Activated naive CD4-positive, alpha-beta T cell treated with anti-CD3 and anti-CD28 coated beads, Interleukin-2, amount 10 ng/mL, durations not matched to agents 7 days and 5 days (primary cell): ENCODE results near the gene FXYD4.
"Not testable (repeated sequence)": the region's sequence is repeated elsewhere in the genome, so short reads cannot be mapped to it uniquely, and the experiment has no call there.

Experiments used
- CTCF ChIA-PET: fragments of 350-600 bp; sonication (Branson Sonifier 250); formaldehyde crosslinking; loops from one replicate; lab custom pipeline; 2021; ENCODE audit warnings: antibody characterized with exemption; lab: Charles Lee
- DNase-seq: peaks from one replicate; pipeline ENCODE4 v3.0.0-alpha.2; 2020
- H3K27ac Mint-ChIP-seq: one replicate; pipeline ENCODE4 v1.8.0; 2021; ENCODE audit warnings: mild to moderate bottlenecking, moderate library complexity, mixed read lengths
- H3K27me3 Mint-ChIP-seq: one replicate; pipeline ENCODE4 v1.8.0; 2021; ENCODE audit warnings: mild to moderate bottlenecking, mixed read lengths
- H3K36me3 Mint-ChIP-seq: one replicate; pipeline ENCODE4 v1.8.0; 2021; ENCODE audit warnings: mixed read lengths
- H3K4me1 Mint-ChIP-seq: one replicate; pipeline ENCODE4 v1.8.0; 2021; ENCODE audit warnings: mixed read lengths
- H3K4me3 Mint-ChIP-seq: one replicate; pipeline ENCODE4 v1.8.0; 2021; ENCODE audit warnings: mild to moderate bottlenecking, moderate library complexity, mixed read lengths
- H3K9me3 Mint-ChIP-seq: one replicate; pipeline ENCODE4 v1.8.0; 2021; ENCODE audit warnings: mixed read lengths

Gene FXYD4

DNA sequence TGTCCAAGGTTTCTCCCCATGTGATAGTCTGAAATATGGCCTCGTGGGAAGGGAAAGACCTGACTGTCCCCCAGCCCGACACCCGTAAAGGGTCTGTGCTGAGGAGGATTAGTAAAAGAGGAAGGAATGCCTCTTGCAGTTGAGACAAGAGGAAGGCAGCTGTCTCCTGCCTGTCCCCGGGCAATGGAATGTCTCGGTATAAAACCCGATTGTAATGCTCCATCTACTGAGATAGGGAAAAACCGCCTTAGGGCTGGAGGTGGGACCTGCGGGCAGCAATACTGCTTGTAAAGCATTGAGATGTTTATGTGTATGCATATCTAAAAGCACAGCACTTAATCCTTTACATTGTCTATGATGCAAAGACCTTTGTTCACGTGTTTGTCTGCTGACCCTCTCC, 33.9 kb upstream of the FXYD4 start:
- Mint-ChIP-seq H3K27me3 (peaks cover 45% of the 10 kb centered on the region), H3K4me1 (peaks cover 41% of the 10 kb centered on the region)
- not testable (repeated sequence) for DNase-seq, H3K27ac Mint-ChIP-seq, H3K4me3 Mint-ChIP-seq, H3K36me3 Mint-ChIP-seq, H3K9me3 Mint-ChIP-seq
- CTCF ChIA-PET: interaction anchor here (1.2 kb wide), 1 partner anchor 13 kb away, joined by 3 read pairs; no protein-coding TSS in a partner anchor

DNA sequence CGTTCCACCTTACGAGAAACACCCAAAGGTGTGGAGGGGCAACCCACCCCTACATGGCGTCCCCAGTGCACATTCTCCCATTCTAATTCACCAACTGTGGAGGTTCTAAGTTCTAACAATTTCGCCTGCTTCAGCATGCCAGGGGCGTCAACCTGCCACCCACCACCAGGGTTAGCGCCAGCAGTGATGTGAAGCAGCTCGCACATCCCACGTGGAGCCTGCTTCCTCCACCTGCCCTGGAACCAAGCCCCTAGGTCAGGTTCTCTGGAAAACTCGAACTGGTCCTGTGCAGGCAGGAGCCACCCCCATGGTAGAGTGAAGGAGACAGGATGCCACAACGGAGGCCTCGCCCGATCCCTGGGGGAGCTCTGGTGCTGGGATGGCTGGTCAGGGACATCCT, 33.3 kb upstream of the FXYD4 start:
- H3K4me1 Mint-ChIP-seq: peaks cover 35% of the 10 kb centered on the region
- H3K27me3 Mint-ChIP-seq: peaks cover 45% of the 10 kb centered on the region
- no peak for DNase-seq
- H3K27ac Mint-ChIP-seq: no peak overlapping the region
- CTCF ChIA-PET: interaction anchor here (1.2 to 1.8 kb wide), 2 partner anchors 11 to 13 kb away, joined by 3 to 8 read pairs; no protein-coding TSS in a partner anchor
- peaks cover 3% of the 10 kb centered on the region for H3K9me3 Mint-ChIP-seq
- peaks cover 1% of the 10 kb centered on the region for H3K36me3 Mint-ChIP-seq
- no peak overlapping the region for H3K4me3 Mint-ChIP-seq

DNA sequence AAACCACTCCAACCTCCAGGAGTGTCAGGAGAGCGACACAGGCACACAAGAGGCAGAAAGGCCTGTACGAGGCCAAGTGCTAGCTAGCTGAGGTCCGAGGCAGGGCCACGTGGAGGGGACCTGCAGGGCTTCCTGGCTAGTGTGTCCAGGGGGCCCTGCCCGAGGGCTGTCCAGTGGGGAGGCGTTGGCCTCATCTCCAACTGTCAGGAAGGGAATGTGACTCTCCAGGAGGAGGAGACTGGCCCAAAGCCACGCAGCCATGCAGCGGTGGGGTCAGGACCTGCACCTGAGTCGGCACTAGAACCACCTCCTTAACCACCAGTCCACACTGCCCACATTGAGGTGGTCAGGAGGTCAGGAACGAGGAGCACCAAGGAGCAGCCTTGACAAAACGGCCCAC, 32.3 kb upstream of the FXYD4 start:
- Mint-ChIP-seq H3K4me1 (peaks cover 33% of the 10 kb centered on the region), H3K27me3 (peaks cover 45% of the 10 kb centered on the region), H3K27ac (no peak overlapping the region), H3K36me3 (peaks cover 1% of the 10 kb centered on the region), H3K4me3 (no peak overlapping the region), H3K9me3 (no peaks in the 10 kb centered on the region)
- CTCF ChIA-PET: interaction anchor here (0.6 to 1.8 kb wide), 2 partner anchors 10 to 26 kb away, joined by 3 to 8 read pairs; no protein-coding TSS in a partner anchor
- no peak for DNase-seq

DNA sequence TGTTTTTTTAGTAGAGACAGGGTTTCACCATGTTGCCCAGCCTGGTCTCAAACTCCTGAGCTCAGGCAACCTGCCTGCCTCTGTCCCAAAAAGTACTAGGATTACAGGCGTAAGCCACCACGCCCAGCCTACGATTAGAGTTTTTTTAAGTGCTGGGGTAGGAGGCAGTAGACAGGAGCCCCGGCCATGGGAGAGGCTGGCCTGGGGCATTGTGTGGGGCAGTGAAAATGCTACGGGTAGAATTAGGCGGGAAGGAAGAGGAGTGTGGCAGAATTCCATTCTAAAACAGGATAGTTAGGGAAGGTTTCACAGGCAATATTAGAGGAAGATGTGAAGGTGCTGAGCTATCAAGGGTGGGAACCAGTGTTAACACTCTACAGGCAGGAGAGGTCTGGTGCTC, 31.3 kb upstream of the FXYD4 start:
- Mint-ChIP-seq H3K4me1 (peaks cover 38% of the 10 kb centered on the region), H3K27me3 (peaks cover 45% of the 10 kb centered on the region), H3K36me3 (peaks cover 1% of the 10 kb centered on the region), H3K4me3 (no peak overlapping the region), H3K27ac (no peak overlapping the region), H3K9me3 (no peaks in the 10 kb centered on the region)
- CTCF ChIA-PET: interaction anchor here (1.0 to 1.8 kb wide), 3 partner anchors 9 to 48 kb away, joined by 3 to 8 read pairs (median 6); no protein-coding TSS in a partner anchor
- no peak for DNase-seq

DNA sequence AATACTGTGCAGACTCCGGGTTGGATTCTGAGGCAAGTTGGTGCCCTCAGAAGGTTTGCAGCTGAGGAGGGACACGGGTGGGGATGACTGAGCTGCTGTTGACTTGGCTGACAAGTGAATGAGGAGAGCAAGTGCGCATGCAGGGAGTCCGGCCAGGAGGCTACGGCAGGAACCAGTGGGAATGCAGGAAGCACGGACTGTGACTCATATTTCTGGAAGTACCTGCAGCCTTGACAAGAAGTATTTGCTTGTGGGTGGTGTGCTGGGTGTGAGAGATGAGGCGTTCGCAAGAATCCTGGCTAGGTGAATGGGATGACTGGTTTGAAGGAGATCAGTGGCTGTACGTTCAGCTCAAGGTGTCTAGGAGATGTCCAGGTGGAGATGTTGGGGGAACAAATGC, 30.8 kb upstream of the FXYD4 start:
- no peak for DNase-seq
- no peaks in the 10 kb centered on the region for H3K9me3 Mint-ChIP-seq
- H3K36me3 Mint-ChIP-seq: peaks cover 1% of the 10 kb centered on the region
- CTCF ChIA-PET: interaction anchor here (1.0 to 1.1 kb wide), 2 partner anchors 18 to 49 kb away, joined by 3 to 6 read pairs; no protein-coding TSS in a partner anchor
- H3K27me3 Mint-ChIP-seq: peaks cover 41% of the 10 kb centered on the region
- no peak overlapping the region for H3K4me3 Mint-ChIP-seq
- H3K4me1 Mint-ChIP-seq: peaks cover 40% of the 10 kb centered on the region
- no peak overlapping the region for H3K27ac Mint-ChIP-seq

DNA sequence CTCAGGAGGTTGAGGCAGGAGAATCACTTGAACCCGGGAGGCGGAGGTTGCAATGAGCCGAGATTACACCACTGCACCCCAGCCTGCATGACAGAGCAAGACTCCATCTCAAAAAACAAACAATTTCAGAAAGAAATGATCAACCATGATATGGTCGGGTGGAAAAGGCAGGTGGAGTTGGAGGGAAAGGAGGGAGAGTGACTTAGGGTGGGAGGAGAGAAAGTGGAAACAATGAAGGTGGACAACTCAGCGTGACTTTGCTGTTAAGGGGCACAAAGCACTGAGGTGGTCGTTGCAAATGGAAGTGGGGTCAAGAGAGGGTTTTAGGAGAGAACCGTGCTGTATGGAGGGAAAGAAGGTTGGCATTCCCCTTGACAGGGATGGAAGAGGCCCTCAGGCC, 30.0 kb upstream of the FXYD4 start:
- Mint-ChIP-seq H3K9me3 (no peaks in the 10 kb centered on the region), H3K4me1 (peaks cover 38% of the 10 kb centered on the region), H3K4me3 (no peak overlapping the region), H3K27ac (no peak overlapping the region), H3K36me3 (peaks cover 1% of the 10 kb centered on the region), H3K27me3 (peaks cover 41% of the 10 kb centered on the region)
- DNase-seq: no peak
- CTCF ChIA-PET: no interaction called here

DNA sequence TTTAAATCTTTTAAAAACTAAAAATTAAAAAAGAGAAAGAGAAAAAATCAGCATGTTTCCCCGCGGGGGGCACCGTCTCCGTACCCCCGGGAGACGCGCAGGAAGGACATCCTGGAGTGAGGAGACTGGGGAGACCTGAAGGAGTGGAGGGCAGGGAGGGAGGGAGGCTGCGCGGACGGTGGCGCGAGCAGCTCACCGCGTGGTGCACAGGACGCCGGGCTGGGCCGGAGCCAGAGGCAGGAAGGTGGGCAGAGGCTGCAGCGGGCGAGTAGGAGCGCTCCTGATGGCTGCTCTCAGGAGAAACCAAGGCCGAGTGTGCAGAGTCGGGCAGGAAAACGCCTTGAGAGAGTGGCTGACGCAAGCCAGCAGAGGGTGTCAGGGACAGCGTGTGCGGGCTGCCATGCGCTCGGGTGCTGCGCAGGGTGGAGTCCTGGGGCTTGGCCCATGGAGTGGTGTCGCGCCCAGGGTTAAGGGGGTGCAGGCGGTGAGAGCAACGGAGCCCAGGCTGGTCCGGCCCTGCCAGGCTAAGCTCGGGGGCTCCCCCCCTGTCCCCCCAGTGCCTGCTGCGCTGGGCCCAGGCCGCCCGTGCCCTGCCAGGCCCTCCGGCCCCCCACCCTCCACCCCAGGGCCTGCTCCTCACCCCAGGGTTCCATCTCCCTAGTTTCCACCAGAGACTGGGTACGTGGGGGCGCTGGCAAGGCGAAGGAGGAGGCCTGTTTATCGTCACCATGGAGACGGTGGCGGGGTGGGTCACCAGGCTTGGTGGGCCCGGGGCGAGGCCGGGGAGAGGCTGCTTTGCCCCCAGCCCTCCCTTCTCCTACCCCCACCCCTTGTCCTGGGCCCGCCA, 28.9 kb upstream of the FXYD4 start:
- Mint-ChIP-seq H3K36me3 (peaks cover 1% of the 10 kb centered on the region), H3K27ac (no peak overlapping the region), H3K4me3 (no peak overlapping the region), H3K27me3 (peaks cover 35% of the 10 kb centered on the region), H3K4me1 (peaks cover 40% of the 10 kb centered on the region), H3K9me3 (no peaks in the 10 kb centered on the region)
- no peak for DNase-seq
- CTCF ChIA-PET: no interaction called here

DNA sequence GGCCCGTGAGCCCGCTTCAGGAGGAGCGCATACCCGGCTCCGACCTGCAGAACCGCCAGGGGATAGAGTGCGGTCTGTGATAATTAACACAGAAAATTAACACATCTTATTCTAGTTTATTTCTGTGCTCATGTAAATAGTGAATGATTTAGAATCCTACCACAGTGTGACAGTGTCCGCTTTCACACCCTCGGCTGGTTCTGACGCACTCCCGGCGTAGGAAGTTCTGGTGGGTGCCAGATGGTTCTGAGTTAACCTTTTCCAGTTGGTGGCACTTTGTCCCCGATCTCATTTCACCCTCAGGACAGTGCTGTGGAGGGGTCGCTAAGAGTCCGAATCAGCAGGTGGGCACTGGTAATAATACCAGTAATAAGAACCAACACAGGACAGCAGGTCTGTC, 28.3 kb upstream of the FXYD4 start:
- H3K36me3 Mint-ChIP-seq: no peaks in the 10 kb centered on the region
- H3K27ac Mint-ChIP-seq: no peak overlapping the region
- H3K9me3 Mint-ChIP-seq: no peaks in the 10 kb centered on the region
- peaks cover 31% of the 10 kb centered on the region for H3K27me3 Mint-ChIP-seq
- DNase-seq: no peak
- H3K4me3 Mint-ChIP-seq: no peak overlapping the region
- H3K4me1 Mint-ChIP-seq: peaks cover 43% of the 10 kb centered on the region
- CTCF ChIA-PET: interaction anchor here (1.0 to 3.6 kb wide), 2 partner anchors 17 to 51 kb away, joined by 3 to 22 read pairs; no protein-coding TSS in a partner anchor

DNA sequence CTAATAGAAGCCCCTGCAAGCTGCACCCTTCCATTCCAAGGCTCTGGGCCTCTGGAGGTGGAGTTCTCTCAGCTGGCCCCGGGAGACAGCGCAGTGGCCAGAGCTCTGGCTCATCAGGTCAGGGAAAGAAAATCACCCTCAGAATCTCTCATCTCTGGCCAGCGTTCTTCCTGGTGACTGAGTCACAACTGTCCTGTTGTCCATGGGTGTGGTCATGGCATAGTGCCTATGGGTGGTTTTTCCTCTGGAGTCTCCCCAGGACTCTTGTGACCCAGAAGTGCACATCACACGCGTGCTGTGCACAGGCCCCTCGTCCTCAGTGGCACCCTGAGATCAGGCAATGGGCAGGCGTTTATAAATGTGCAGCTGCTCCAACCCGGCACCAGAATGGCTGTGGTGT, 27.4 kb upstream of the FXYD4 start:
- Mint-ChIP-seq H3K4me3 (no peak overlapping the region), H3K27ac (no peak overlapping the region), H3K27me3 (peaks cover 29% of the 10 kb centered on the region), H3K9me3 (no peaks in the 10 kb centered on the region), H3K4me1 (peaks cover 46% of the 10 kb centered on the region), H3K36me3 (no peaks in the 10 kb centered on the region)
- no peak for DNase-seq
- CTCF ChIA-PET: interaction anchor here (0.9 to 3.6 kb wide), 3 partner anchors 17 to 78 kb away, joined by 3 to 22 read pairs (median 3); no protein-coding TSS in a partner anchor

DNA sequence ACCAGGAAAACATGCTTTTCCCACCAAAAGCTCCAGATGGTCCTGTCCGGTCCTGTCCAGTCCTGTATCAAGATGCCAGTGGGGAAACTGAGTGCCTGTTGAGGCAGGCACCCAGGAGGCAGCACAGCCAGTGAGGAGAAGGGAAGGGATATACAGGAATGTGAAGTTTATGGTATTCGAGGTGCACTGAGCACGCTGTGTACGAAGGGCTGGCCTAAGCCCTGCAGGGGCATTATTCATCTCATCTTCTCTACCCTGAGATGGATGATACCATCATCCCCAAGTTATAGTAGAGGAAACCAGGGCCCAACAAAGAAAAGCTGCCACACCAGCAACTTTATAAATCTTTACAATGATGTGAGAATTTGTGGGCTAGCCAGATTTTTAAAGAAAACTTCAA, 23.4 kb upstream of the FXYD4 start:
- Mint-ChIP-seq H3K36me3 (no peaks in the 10 kb centered on the region), H3K4me3 (no peak overlapping the region), H3K27ac (peak overlapping the region; percentile 81), H3K27me3 (peaks cover 41% of the 10 kb centered on the region), H3K4me1 (peaks cover 58% of the 10 kb centered on the region), H3K9me3 (no peaks in the 10 kb centered on the region)
- CTCF ChIA-PET: interaction anchor here (0.8 to 7.0 kb wide), 19 partner anchors 9 to 227 kb away, joined by 3 to 121 read pairs (median 5); partner anchors contain the start of gene RASGEF1A
- DNase-seq: no peak

DNA sequence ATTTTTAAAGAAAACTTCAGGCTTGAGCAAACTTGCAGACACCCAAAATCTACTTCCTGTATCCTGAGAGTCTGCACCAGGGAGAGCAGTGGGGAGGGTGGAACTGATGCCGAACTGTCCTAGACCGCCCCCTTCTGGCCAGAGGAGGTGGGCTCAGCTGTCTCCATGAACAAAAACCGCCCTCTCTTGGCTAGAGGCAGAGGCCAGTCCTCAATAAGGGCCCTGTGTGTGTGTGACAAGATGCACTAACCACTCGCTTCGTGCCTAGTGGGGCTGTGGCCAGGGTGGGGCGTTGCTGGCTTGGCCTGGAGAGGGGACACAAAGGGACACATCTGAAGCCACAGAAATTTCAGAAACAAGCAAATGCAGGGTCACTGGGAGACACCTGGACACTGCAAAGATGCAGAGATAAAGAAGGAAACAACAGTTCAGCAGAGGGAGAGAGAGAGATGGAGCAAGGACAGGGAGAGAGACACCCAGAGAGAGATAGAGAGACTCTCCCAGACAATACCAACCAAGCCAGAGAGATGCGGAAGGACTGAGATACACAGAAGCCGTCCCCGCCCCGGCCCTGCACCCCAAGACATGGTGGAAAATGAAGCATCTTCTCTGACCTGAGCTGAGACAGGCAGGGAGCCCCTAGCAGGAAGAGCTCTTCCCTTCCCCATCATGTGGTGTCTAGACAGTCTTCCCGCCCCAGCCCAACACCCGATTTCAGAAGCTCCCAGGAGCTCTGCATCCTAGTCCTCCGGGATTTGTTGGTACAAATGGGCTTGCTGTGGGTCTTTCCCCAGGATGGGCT, 22.7 kb upstream of the FXYD4 start:
- H3K36me3 Mint-ChIP-seq: no peaks in the 10 kb centered on the region

DNA sequence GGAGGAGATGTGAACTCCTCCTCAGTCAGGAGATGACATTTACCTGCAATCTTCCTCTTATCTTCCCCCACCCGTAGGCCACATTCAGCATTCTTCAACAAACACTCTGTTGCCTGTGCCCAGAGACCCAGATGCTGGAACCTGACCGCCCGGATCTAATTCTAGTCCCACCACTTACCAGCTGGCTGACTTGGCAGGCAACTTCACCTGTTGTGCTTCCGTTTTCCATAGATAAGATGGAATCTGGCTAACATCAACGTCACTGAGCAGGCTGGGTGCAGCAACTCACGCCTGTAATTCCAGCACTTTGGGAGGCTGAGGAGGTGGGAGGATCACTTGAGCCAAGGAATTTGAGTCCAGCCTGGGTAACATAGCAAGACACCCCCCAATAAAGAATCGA, 21.3 kb upstream of the FXYD4 start:
- Mint-ChIP-seq H3K4me3 (no peak overlapping the region), H3K4me1 (peaks cover 51% of the 10 kb centered on the region), H3K27me3 (peaks cover 55% of the 10 kb centered on the region), H3K27ac (no peak overlapping the region), H3K9me3 (no peaks in the 10 kb centered on the region), H3K36me3 (no peaks in the 10 kb centered on the region)
- CTCF ChIA-PET: interaction anchor here (0.8 to 7.0 kb wide), 5 partner anchors 12 to 145 kb away, joined by 3 to 121 read pairs (median 11); partner anchors contain the start of gene RASGEF1A
- no peak for DNase-seq

More for the DNA sequence above, 22.7 kb upstream of the FXYD4 start:
- peak; percentile 93 for DNase-seq
- peaks cover 57% of the 10 kb centered on the region for H3K4me1 Mint-ChIP-seq
- H3K27ac Mint-ChIP-seq: peak overlapping the region; percentile 81
- H3K9me3 Mint-ChIP-seq: no peaks in the 10 kb centered on the region
- H3K4me3 Mint-ChIP-seq: no peak overlapping the region
- CTCF ChIA-PET: interaction anchor here (1.0 to 7.0 kb wide), 23 partner anchors 10 to 243 kb away, joined by 3 to 121 read pairs (median 5); partner anchors contain the start of gene RASGEF1A
- peaks cover 47% of the 10 kb centered on the region for H3K27me3 Mint-ChIP-seq

DNA sequence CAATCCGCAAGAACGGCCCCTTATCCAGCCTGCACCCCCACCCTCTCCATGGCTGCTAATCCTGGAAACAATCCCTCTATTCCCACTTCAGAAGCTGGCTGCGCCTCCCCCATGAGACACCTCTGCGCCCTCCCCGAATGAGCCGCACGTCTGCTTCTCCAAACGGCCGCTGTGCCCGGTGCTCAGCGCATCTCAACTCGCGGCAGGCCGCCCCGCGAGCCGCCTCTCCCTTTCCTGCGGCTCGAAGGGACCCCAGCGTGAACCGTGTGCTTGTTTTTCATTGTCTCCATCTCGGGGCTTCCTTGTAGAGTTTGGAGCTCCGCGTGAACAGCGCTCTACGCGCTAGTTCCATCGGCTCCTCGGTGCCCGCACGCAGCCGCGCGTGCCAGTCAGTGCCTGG, 20.8 kb upstream of the FXYD4 start:
- no peaks in the 10 kb centered on the region for H3K9me3 Mint-ChIP-seq
- no peaks in the 10 kb centered on the region for H3K36me3 Mint-ChIP-seq
- peaks cover 51% of the 10 kb centered on the region for H3K4me1 Mint-ChIP-seq
- H3K27ac Mint-ChIP-seq: no peak overlapping the region
- no peak for DNase-seq
- no peak overlapping the region for H3K4me3 Mint-ChIP-seq
- CTCF ChIA-PET: interaction anchor here (0.8 to 7.0 kb wide), 5 partner anchors 12 to 145 kb away, joined by 3 to 121 read pairs (median 11); partner anchors contain the start of gene RASGEF1A
- peaks cover 55% of the 10 kb centered on the region for H3K27me3 Mint-ChIP-seq
